ENCODE results near the gene KIF5A. TPM values are rescaled to one million over a fixed set of nuclear protein-coding genes. Genes with fewer than 3 reads are reported as not detected.

KIF5A gene
- total RNA-seq, 1 donor, result 0.72 TPM

- no peak overlapping the region for H3K4me3 ChIP-seq (ENCODE audit: low read depth, low read length)
- DNase-seq (ENCODE audit: low read depth), result no peak
- TF ChIP-seq CTCF (IDR thresholded peaks at IDR 0.05; ENCODE audit: insufficient read depth, low read length), result no peak
These were observed 58.3 kb downstream of the KIF5A start for GRCh38 chr12:57607958-57608663.

GRCh38 chr12:57609101-57609780, 59.4 kb downstream of the KIF5A start:
- no peak overlapping the region for H3K4me3 ChIP-seq (ENCODE audit: low read depth, low read length)
- no peak for DNase-seq (ENCODE audit: low read depth)
- TF ChIP-seq CTCF (IDR thresholded peaks at IDR 0.05; ENCODE audit: insufficient read depth, low read length), result no peak

GRCh38 chr12:57609781-57610553, 60.1 kb downstream of the KIF5A start:
- H3K4me3 ChIP-seq (ENCODE audit: low read depth, low read length), result no peak overlapping the region
- TF ChIP-seq CTCF (IDR thresholded peaks at IDR 0.05; ENCODE audit: insufficient read depth, low read length), result no peak
- DNase-seq (ENCODE audit: low read depth), result no peak

- no peak for TF ChIP-seq CTCF (IDR thresholded peaks at IDR 0.05; ENCODE audit: insufficient read depth, low read length)
- no peak for DNase-seq (ENCODE audit: low read depth)
- peak overlapping the region; percentile 72 for H3K4me3 ChIP-seq (ENCODE audit: low read depth, low read length)
These were observed 60.8 kb downstream of the KIF5A start for GRCh38 chr12:57610554-57611107.

GRCh38 chr12:57611108-57611826, 61.4 kb downstream of the KIF5A start, which contains the start of gene ARHGEF25:
ARHGEF25 (plus strand) TSS chr12:57611435; CDS start chr12:57611895, 460 bp downstream.
- DNase-seq (ENCODE audit: low read depth), result peak; percentile 37
- H3K4me3 ChIP-seq (ENCODE audit: low read depth, low read length), result peak within 1 kb of the TSS; percentile 72
- TF ChIP-seq CTCF (IDR thresholded peaks at IDR 0.05; ENCODE audit: insufficient read depth, low read length), result no peak

Data from fibroblast of the aortic adventitia (primary cell).